Bronchial epithelial cell (primary cell): Measurements from ENCODE around the gene USP5. TPM values are rescaled to one million over a fixed set of nuclear protein-coding genes. Genes with fewer than 3 reads are reported as not detected.
"Not testable (repeated sequence)": the region's sequence is repeated elsewhere in the genome, so short reads cannot be mapped to it uniquely, and the experiment has no call there.

Source experiments
- DNase-seq: peaks from one replicate; pipeline ENCODE4 v3.0.0-alpha.2; 2010; ENCODE audit warnings: low read depth
- FAIRE-seq: peaks from 2 replicates; lab custom pipeline; 2011; peaks lifted over from hg19 to GRCh38; lab: Jason Lieb, UNC
- H3K27me3 ChIP-seq: 2 replicates; pipeline ENCODE4 v1.5.1; 2011; ENCODE audit warnings: low read length; ENCODE audit not compliant: control insufficient read depth, insufficient read depth
- H3K36me3 ChIP-seq: 2 replicates; pipeline ENCODE4 v1.5.1; 2011; ENCODE audit warnings: low read length; ENCODE audit not compliant: control insufficient read depth, insufficient read depth
- H3K4me3 ChIP-seq: 2 replicates; pipeline ENCODE4 v1.5.1; 2011; ENCODE audit warnings: mild to moderate bottlenecking, low read depth, low read length, control low read depth
- total RNA-seq: library from RNA; depleted of rRNA; stranded (reverse); fragments of >200 nt; gene quantifications from 2 replicates; pipeline ENCODE4 v1.2.1, GENCODE V29; 2014
- TF ChIP-seq, protein P1 (sequence below): IDR thresholded peaks from 2 replicates; pipeline ENCODE4 v1.5.1; 2011; ENCODE audit warnings: mild to moderate bottlenecking, moderate library complexity, low read length, control low read depth, inconsistent platforms; ENCODE audit not compliant: insufficient read depth, severe bottlenecking

The USP5 gene
- total RNA-seq, 1 donor from 2014 or later: 45.0 TPM

GRCh38 chr12:6858799-6859198, 6.8 kb downstream of the USP5 start:
- Histone ChIP-seq H3K27me3 (no peaks in the 10 kb centered on the region), H3K4me3 (no peak overlapping the region), H3K36me3 (peaks cover 50% of the 10 kb centered on the region)
- TF ChIP-seq, protein P1, sequence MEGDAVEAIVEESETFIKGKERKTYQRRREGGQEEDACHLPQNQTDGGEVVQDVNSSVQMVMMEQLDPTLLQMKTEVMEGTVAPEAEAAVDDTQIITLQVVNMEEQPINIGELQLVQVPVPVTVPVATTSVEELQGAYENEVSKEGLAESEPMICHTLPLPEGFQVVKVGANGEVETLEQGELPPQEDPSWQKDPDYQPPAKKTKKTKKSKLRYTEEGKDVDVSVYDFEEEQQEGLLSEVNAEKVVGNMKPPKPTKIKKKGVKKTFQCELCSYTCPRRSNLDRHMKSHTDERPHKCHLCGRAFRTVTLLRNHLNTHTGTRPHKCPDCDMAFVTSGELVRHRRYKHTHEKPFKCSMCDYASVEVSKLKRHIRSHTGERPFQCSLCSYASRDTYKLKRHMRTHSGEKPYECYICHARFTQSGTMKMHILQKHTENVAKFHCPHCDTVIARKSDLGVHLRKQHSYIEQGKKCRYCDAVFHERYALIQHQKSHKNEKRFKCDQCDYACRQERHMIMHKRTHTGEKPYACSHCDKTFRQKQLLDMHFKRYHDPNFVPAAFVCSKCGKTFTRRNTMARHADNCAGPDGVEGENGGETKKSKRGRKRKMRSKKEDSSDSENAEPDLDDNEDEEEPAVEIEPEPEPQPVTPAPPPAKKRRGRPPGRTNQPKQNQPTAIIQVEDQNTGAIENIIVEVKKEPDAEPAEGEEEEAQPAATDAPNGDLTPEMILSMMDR: no peak
- DNase-seq (no peak), FAIRE-seq (no peak)

GRCh38 chr12:6860116-6860515, 8.2 kb downstream of the USP5 start:
- TF ChIP-seq, protein P1: no peak
- DNase-seq (no peak), FAIRE-seq (no peak)
- no peaks in the 10 kb centered on the region for H3K27me3 ChIP-seq
- H3K4me3 ChIP-seq: no peak overlapping the region
- H3K36me3 ChIP-seq: peaks cover 55% of the 10 kb centered on the region

DNA sequence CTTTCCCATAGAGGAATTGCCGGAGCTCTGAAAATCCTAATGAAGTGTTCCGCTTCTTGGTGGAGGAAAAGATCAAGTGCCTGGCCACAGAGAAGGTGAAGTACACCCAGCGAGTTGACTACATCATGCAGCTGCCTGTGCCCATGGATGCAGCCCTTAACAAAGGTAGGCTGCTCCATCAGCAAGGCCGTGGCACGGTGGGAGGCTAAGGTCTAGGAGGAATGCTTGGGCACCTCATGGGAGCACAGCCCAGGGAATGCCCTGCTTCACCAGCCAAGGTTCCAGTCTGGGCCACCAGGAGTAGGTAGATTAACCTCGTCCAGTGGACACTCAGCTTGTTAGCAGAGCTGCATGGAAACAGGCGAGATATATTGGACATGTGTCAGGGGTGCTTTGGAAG, 9.0 kb downstream of the USP5 start:
- TF ChIP-seq, protein P1: no peak
- no peak for DNase-seq
- H3K4me3 ChIP-seq: no peak overlapping the region
- no peaks in the 10 kb centered on the region for H3K27me3 ChIP-seq
- H3K36me3 ChIP-seq: peaks cover 55% of the 10 kb centered on the region
- FAIRE-seq: no peak

DNA sequence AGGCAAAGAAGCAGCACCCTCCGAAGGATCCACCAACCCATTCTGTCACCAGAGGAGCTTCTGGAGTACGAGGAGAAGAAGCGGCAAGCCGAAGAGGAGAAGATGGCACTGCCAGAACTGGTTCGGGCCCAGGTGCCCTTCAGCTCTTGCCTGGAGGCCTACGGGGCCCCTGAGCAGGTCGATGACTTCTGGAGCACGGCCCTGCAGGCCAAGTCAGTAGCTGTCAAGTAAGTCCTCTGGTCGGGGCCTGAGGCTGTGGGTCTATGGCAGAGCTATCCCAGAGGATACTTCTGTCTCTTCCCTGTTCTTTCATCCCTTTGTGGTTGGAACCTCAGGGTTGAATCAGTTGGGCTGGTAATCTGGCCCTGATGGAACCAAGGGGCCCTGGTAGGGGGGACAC, 9.4 kb downstream of the USP5 start:
- DNase-seq: no peak
- Histone ChIP-seq H3K27me3 (no peaks in the 10 kb centered on the region), H3K4me3 (no peak overlapping the region), H3K36me3 (peaks cover 50% of the 10 kb centered on the region)
- TF ChIP-seq, protein P1: no peak
- FAIRE-seq: no peak

GRCh38 chr12:6863033-6863432, 11.1 kb downstream of the USP5 start:
- peaks cover 43% of the 10 kb centered on the region for H3K36me3 ChIP-seq
- DNase-seq: no peak
- FAIRE-seq: no peak
- no peaks in the 10 kb centered on the region for H3K27me3 ChIP-seq
- no peak overlapping the region for H3K4me3 ChIP-seq
- TF ChIP-seq, protein P1: no peak

DNA sequence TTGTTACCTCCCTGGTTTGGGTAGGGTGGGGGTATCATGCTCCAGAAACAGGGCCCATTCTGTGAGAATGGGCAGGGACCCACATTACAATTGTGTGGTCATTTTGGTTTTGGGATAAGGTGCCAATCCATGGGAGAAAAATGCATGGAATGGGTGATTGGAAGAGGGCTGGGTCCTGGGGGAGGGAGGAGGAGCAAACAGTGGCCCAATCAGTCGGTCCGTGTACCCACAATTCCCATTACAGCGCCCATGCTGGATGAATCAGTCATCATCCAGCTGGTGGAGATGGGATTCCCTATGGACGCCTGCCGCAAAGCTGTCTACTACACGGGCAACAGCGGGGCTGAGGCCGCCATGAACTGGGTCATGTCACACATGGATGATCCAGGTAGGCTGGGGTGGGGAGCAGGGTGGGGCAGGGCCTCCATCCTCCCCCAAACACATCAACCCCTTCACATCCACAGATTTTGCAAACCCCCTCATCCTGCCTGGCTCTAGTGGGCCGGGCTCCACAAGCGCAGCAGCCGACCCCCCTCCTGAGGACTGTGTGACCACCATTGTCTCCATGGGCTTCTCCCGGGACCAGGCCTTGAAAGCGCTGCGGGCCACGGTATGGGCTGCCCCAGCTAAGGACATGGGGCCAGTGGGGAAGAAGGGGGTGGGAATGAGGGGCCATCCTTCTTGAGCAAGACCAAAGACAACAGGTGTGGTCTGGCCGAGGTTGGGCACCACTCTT, 11.8 kb downstream of the USP5 start:
- FAIRE-seq (no peak), DNase-seq (no peak)
- TF ChIP-seq, protein P1: no peak
- H3K4me3 ChIP-seq: no peak overlapping the region
- peaks cover 39% of the 10 kb centered on the region for H3K36me3 ChIP-seq
- H3K27me3 ChIP-seq: no peaks in the 10 kb centered on the region

DNA sequence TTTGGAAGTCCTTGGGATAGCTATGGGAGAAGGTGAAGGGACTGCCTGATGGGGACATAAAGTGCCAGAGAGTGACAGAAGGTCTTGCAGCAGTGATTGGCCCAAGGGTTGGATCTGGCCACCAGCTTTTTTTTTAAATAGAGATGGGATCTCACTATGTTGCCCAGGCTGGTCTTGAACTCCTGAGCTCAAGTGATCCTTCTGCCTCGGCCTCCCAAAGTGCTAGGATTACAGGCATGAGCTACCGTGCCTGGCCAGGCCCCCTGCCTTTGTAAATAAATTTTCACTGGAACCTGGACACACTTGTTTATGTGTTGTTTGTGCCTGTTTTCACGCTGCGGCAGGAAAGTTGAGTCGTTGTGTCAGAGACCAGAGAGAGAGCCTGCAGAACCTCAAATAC, 13.4 kb downstream of the USP5 start:
- H3K27me3 ChIP-seq, H3K4me3 ChIP-seq, DNase-seq, FAIRE-seq: not testable (repeated sequence)
- peaks cover 43% of the 10 kb centered on the region for H3K36me3 ChIP-seq
